ENCODE data around the gene TEX55.

TEX55 gene

GRCh38 chr3:119177321-119177720 is 31.4 kb downstream of the TEX55 start:
- TF ChIP-seq CTCF (IDR thresholded peaks at IDR 0.05; ENCODE audit: insufficient read depth, missing control alignments), result no peak
- FAIRE-seq, result no peak
- DNase-seq (ENCODE audit: insufficient read length, low spot score), result no peak

GRCh38 chr3:119181765-119182164 is 35.8 kb downstream of the TEX55 start:
- TF ChIP-seq CTCF (IDR thresholded peaks at IDR 0.05; ENCODE audit: insufficient read depth, missing control alignments), result no peak
- DNase-seq (ENCODE audit: insufficient read length, low spot score) (no peak), FAIRE-seq (no peak)

GRCh38 chr3:119184111-119184510 is 38.1 kb downstream of the TEX55 start:
- no peak for FAIRE-seq
- TF ChIP-seq CTCF (IDR thresholded peaks at IDR 0.05; ENCODE audit: insufficient read depth, missing control alignments), result no peak
- no peak for DNase-seq (ENCODE audit: insufficient read length, low spot score)

- TF ChIP-seq CTCF (IDR thresholded peaks at IDR 0.05; ENCODE audit: insufficient read depth, missing control alignments), result no peak
- DNase-seq (ENCODE audit: insufficient read length, low spot score) (no peak), FAIRE-seq (no peak)
These were observed 39.0 kb downstream of the TEX55 start for GRCh38 chr3:119184796-119185570.

GRCh38 chr3:119187266-119187665 is 41.3 kb downstream of the TEX55 start:
- no peak for TF ChIP-seq CTCF (IDR thresholded peaks at IDR 0.05; ENCODE audit: insufficient read depth, missing control alignments)
- DNase-seq (ENCODE audit: insufficient read length, low spot score) (no peak), FAIRE-seq (no peak)

GRCh38 chr3:119191800-119192199 is 45.8 kb downstream of the TEX55 start:
- TF ChIP-seq CTCF (IDR thresholded peaks at IDR 0.05; ENCODE audit: insufficient read depth, missing control alignments), result no peak
- FAIRE-seq (no peak), DNase-seq (ENCODE audit: insufficient read length, low spot score) (no peak)

All from D721Med (cell line).